CD4-positive, CD25-positive, alpha-beta regulatory T cell (primary cell): ENCODE measurements around the gene SLC1A2. TPM values are rescaled to one million over a fixed set of nuclear protein-coding genes. Genes with fewer than 3 reads are reported as not detected.

Source experiments
- ATAC-seq, 2 donors: fragments of 150-1000 bp; cut with Tn5 transposase; one replicate each; pipeline ENCODE4 v1.10.0; 2021; ENCODE audit warnings: low read depth in 2 of 2, moderate number of reproducible peaks in 2 of 2, moderate library complexity in 1 of 2
- DNase-seq, 3 donors: peaks; one replicate each; pipeline versions ENCODE4 v3.0.0 to v3.0.0-alpha.2; 2012 to 2022; ENCODE audit warnings: mixed read lengths in 1 of 3
- H3K27ac ChIP-seq: one replicate; pipeline ENCODE4 v1.7.0; 2013; ENCODE audit warnings: mild to moderate bottlenecking, low read length; ENCODE audit not compliant: insufficient read depth, poor library complexity, severe bottlenecking
- H3K27me3 ChIP-seq: one replicate; pipeline ENCODE4 v1.7.0; 2013; ENCODE audit warnings: low read length; ENCODE audit not compliant: control insufficient read depth, insufficient read depth
- H3K36me3 ChIP-seq: one replicate; pipeline ENCODE4 v1.7.0; 2013; ENCODE audit warnings: mild to moderate bottlenecking, low read length, moderate library complexity; ENCODE audit not compliant: control insufficient read depth, insufficient read depth
- H3K4me1 ChIP-seq: 2 replicates; pipeline ENCODE4 v1.7.0; 2013; ENCODE audit warnings: mild to moderate bottlenecking, low read length; ENCODE audit not compliant: insufficient read depth, control insufficient read depth, poor library complexity, severe bottlenecking
- H3K4me3 ChIP-seq: one replicate; pipeline ENCODE4 v1.7.0; 2013; ENCODE audit warnings: low read depth, mild to moderate bottlenecking, low read length, moderate library complexity
- H3K9me3 ChIP-seq, 2 experiments: 1 replicate in 1 of 2; 2 replicates in 1 of 2; pipeline ENCODE4 v1.7.0; 2013; ENCODE audit warnings: low read length in 2 of 2, mild to moderate bottlenecking in 1 of 2, moderate library complexity in 1 of 2; ENCODE audit not compliant: control insufficient read depth in 2 of 2
- H3K27ac Mint-ChIP-seq, 3 donors: one replicate each; pipeline ENCODE4 v1.8.0; 2020 to 2022; ENCODE audit warnings: mild to moderate bottlenecking in 3 of 3, mixed read lengths in 3 of 3, moderate library complexity in 2 of 3
- H3K27me3 Mint-ChIP-seq: one replicate; pipeline ENCODE4 v1.8.0; 2022; ENCODE audit warnings: mild to moderate bottlenecking, mixed read lengths
- H3K36me3 Mint-ChIP-seq: one replicate; pipeline ENCODE4 v1.8.0; 2020; ENCODE audit warnings: mixed read lengths
- H3K4me1 Mint-ChIP-seq, 4 donors: one replicate each; pipeline ENCODE4 v1.8.0; 2020 to 2022; ENCODE audit warnings: mixed read lengths in 4 of 4, mild to moderate bottlenecking in 1 of 4
- H3K4me3 Mint-ChIP-seq, 4 donors: one replicate each; pipeline ENCODE4 v1.8.0; 2020 to 2022; ENCODE audit warnings: mild to moderate bottlenecking in 4 of 4, mixed read lengths in 4 of 4, moderate library complexity in 3 of 4
- H3K9me3 Mint-ChIP-seq, 7 donors: one replicate each; pipeline ENCODE4 v1.8.0; 2020 to 2022; ENCODE audit warnings: mixed read lengths in 7 of 7, mild to moderate bottlenecking in 3 of 7, moderate library complexity in 2 of 7
- polyA plus RNA-seq, 4 donors: library from polyadenylated mRNA; unstranded; fragments of 300-500 nt; fragmentation: Illumina TruSeq; gene quantifications; one replicate each; pipeline ENCODE4 v1.2.3, GENCODE V29; 2021
- total RNA-seq: library from RNA; stranded (reverse); gene quantifications from one replicate; pipeline ENCODE4 v1.2.3, GENCODE V29; 2022

SLC1A2 gene
- total and polyA plus RNA-seq, 5 donors from 2014 or later, result 0.08 to 0.23 TPM; not detected in 3

DNA sequence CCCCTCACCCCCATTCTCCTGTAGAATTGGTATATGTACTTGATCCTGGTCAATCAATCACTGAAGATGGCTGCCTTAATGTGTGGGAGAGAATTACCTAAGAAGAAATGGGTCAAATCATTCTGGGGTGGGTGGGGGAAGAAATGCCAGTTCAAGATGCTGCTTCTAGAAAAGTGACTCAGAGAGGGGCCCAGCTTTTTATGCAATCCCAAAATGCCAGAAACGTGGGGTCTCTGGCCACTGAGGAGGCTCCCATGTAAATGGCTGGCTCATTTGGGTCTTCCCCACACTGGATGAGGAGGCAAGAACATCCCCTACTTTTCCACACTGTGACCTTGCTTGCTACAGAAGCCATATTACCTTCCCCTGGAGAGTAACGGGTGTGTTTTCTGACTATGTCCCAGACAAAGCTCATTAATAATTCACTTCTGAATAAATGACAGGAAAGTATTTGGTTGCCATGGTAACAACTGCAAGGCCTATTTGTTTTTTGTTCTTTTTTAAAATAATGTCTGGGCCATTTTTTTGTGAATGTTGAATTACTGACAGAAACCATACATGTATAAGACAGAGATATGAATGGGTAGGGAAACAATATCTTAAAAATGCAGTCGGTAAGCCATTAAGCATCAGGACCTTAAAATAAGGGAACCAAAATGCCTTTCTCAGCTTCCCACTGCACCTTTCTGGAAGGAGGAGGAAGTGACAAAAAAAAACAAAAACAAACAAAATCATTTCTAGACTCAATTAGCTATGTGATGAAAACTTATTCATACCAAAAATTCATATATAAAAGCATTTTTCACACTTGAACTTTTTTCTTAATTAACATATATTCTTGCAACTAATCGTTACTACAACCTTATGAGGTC, 32.0 kb downstream of the SLC1A2 start:
- peak overlapping the region in 2 of 3 donors; percentile 12 to 54 for H3K27ac Mint-ChIP-seq
- no peak for DNase-seq
- H3K4me1 Mint-ChIP-seq, result peaks cover 14 to 25% (median 23%) of the 10 kb centered on the region in 4 donors
- H3K27ac ChIP-seq, result no peak overlapping the region
- H3K4me3 Mint-ChIP-seq, result no peak overlapping the region
- peaks cover under 1% of the 10 kb centered on the region for H3K27me3 Mint-ChIP-seq
- H3K9me3 ChIP-seq, result no peaks in the 10 kb centered on the region
- no peak overlapping the region for H3K4me3 ChIP-seq
- no peaks in the 10 kb centered on the region for H3K36me3 Mint-ChIP-seq
- ATAC-seq, result no peak
- H3K9me3 Mint-ChIP-seq, result no peaks in the 10 kb centered on the region
- no peaks in the 10 kb centered on the region for H3K27me3 ChIP-seq
- H3K36me3 ChIP-seq, result no peaks in the 10 kb centered on the region
- H3K4me1 ChIP-seq, result peaks cover 11% of the 10 kb centered on the region

DNA sequence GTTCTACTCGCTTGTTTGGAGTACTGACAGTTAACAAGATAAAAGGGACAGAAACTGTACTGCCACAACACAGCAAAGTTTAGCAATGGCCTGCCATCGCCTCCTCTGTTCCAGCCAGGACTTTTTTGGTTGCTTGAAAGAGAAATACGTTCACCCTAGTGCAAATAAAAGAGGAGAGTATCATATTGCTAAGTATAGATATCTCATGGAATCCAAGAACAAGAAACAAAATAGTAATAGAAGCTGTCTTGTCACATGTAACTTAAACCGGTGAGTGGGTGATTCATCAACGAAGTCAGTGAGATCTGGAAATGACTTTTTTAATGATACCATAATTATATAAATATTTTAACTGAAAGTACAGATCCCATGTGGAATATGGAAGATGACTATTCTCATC, 35.4 kb downstream of the SLC1A2 start:
- no peaks in the 10 kb centered on the region for H3K9me3 ChIP-seq
- peaks cover 5% of the 10 kb centered on the region for H3K36me3 Mint-ChIP-seq
- H3K36me3 ChIP-seq, result no peaks in the 10 kb centered on the region
- H3K4me1 Mint-ChIP-seq, result peaks cover 0 to 8% (median 4%) of the 10 kb centered on the region in 4 donors
- H3K27me3 Mint-ChIP-seq, result peaks cover 7% of the 10 kb centered on the region
- no peak overlapping the region for H3K4me3 Mint-ChIP-seq
- no peaks in the 10 kb centered on the region for H3K4me1 ChIP-seq
- H3K27ac ChIP-seq, result no peak overlapping the region
- no peak overlapping the region for H3K4me3 ChIP-seq
- ATAC-seq, result no peak
- H3K27ac Mint-ChIP-seq, result peak overlapping the region in 1 of 3 donors; percentile 61
- DNase-seq, result no peak
- H3K9me3 Mint-ChIP-seq, result no peaks in the 10 kb centered on the region
- no peaks in the 10 kb centered on the region for H3K27me3 ChIP-seq

DNA sequence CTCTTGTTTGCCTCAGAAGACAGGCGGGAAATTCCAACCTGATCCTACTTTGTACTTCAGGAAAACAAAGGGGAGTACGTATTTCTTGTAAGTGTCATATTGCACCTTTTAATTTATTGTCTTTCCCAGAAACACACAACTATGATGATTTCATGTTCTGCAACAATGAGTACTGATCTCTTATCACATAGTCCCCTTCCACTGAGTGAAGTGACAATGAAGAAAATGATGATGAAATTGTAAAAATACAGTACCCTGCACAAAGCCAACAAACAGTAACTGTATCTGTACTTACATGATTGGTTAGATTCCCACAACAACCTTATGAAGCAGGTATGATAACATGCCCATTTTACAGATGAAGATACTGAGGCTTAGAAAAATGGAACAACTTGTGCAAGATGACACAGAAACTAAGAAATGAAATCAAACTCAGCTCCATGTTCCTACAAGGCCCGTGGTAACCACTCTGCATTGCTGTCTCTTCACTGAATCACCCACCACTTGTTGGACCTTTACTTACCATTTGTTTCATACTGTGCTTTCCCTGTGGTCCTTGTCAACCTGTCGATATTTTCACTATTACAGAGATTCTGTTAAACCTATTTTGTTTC, 37.5 kb downstream of the SLC1A2 start:
- no peaks in the 10 kb centered on the region for H3K9me3 Mint-ChIP-seq
- H3K27me3 Mint-ChIP-seq, result peaks cover 7% of the 10 kb centered on the region
- no peak overlapping the region for H3K4me3 Mint-ChIP-seq
- Histone ChIP-seq H3K27ac (no peak overlapping the region), H3K27me3 (peaks cover 2% of the 10 kb centered on the region), H3K36me3 (no peaks in the 10 kb centered on the region), H3K4me1 (no peaks in the 10 kb centered on the region), H3K4me3 (no peak overlapping the region), H3K9me3 (no peaks in the 10 kb centered on the region)
- DNase-seq, result no peak
- peaks cover 5% of the 10 kb centered on the region for H3K36me3 Mint-ChIP-seq
- peaks cover 0 to 5% (median under 1%) of the 10 kb centered on the region in 4 donors for H3K4me1 Mint-ChIP-seq
- ATAC-seq, result no peak
- peak overlapping the region in 1 of 3 donors; percentile 31 for H3K27ac Mint-ChIP-seq

DNA sequence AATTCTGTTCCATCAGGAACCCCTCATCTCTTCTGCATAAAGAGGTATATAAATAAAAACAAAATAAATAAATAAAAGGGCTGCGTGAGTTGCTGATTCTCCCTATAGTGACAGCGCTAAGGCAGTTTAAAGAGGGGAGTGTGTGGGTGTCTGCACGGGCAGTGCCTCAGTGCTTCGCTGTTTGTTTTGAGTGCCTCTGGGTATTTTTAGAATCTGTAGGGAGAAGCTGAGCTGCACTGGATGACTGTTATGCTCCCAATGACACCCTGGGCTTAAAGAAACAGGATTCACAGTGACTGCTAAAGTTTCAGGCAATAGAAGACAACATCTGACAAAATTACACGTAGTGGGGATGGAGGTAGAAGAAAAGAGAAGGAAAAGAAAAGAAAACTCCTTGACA, 38.8 kb downstream of the SLC1A2 start:
- Histone ChIP-seq H3K9me3 (no peaks in the 10 kb centered on the region), H3K4me1 (no peaks in the 10 kb centered on the region), H3K27ac (no peak overlapping the region), H3K27me3 (peaks cover 2% of the 10 kb centered on the region), H3K36me3 (no peaks in the 10 kb centered on the region), H3K4me3 (no peak overlapping the region)
- H3K4me3 Mint-ChIP-seq, result no peak overlapping the region
- H3K27ac Mint-ChIP-seq, result no peak overlapping the region
- DNase-seq (no peak), ATAC-seq (no peak)
- H3K36me3 Mint-ChIP-seq, result peaks cover 5% of the 10 kb centered on the region
- no peaks in the 10 kb centered on the region for H3K9me3 Mint-ChIP-seq
- peaks cover 7% of the 10 kb centered on the region for H3K27me3 Mint-ChIP-seq
- peaks cover 0 to 5% (median 0%) of the 10 kb centered on the region in 4 donors for H3K4me1 Mint-ChIP-seq

DNA sequence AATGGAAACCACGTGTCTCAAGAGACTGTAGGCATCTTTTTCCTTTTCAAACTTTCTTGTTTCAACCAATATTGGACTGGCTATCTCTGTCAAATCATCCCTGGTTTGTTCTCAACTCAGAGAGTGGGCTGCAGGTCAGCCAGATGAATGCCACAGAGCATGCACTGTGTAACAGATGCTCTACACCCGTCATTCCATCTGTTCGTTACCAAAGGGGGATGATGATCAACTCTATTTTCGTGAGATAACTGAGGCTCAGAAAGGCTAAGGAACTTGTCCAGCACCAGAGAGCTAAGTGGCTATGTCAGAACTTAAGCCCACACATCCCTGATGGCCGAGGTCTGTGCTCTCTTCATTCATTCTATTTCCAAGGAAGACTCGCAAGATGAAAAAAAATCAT, 42.1 kb downstream of the SLC1A2 start:
- peaks cover 10% of the 10 kb centered on the region for H3K27me3 Mint-ChIP-seq
- H3K4me1 ChIP-seq, result peaks cover 4% of the 10 kb centered on the region
- no peak overlapping the region for H3K4me3 ChIP-seq
- no peaks in the 10 kb centered on the region for H3K9me3 ChIP-seq
- DNase-seq, result no peak
- no peak for ATAC-seq
- H3K36me3 ChIP-seq, result no peaks in the 10 kb centered on the region
- no peaks in the 10 kb centered on the region for H3K9me3 Mint-ChIP-seq
- H3K36me3 Mint-ChIP-seq, result peaks cover 5% of the 10 kb centered on the region
- H3K27ac ChIP-seq, result no peak overlapping the region
- peaks cover 0 to 8% (median 2%) of the 10 kb centered on the region in 4 donors for H3K4me1 Mint-ChIP-seq
- peak overlapping the region in 1 of 3 donors; percentile 31 for H3K27ac Mint-ChIP-seq
- no peak overlapping the region for H3K4me3 Mint-ChIP-seq
- peaks cover 2% of the 10 kb centered on the region for H3K27me3 ChIP-seq

DNA sequence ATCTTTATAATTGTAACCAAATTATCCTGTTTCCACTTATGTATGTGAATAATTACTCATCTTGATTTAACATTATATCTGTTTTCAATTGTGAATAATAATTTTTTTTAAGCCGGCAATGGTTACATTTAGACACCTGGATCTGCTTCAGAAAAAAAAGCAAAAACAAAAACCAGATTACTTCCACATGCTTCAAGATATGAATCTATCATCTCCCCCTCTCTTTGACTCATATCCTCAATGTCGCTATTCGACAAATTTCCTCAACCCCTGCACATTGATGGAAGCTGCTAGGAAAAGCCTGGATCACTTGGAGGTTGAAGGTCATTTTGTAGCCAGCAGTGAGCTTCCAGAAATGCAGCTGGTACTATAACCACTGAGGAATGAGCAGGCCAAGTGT, 42.7 kb downstream of the SLC1A2 start:
- no peak overlapping the region for H3K4me3 Mint-ChIP-seq
- Histone ChIP-seq H3K9me3 (no peaks in the 10 kb centered on the region), H3K36me3 (no peaks in the 10 kb centered on the region), H3K4me3 (no peak overlapping the region), H3K4me1 (peaks cover 4% of the 10 kb centered on the region), H3K27me3 (peaks cover 2% of the 10 kb centered on the region), H3K27ac (no peak overlapping the region)
- H3K27ac Mint-ChIP-seq, result peak overlapping the region in 1 of 3 donors; percentile 31
- peaks cover 4% of the 10 kb centered on the region for H3K27me3 Mint-ChIP-seq
- peaks cover 5% of the 10 kb centered on the region for H3K36me3 Mint-ChIP-seq
- H3K4me1 Mint-ChIP-seq, result peaks cover 0 to 8% (median 0%) of the 10 kb centered on the region in 4 donors
- no peaks in the 10 kb centered on the region for H3K9me3 Mint-ChIP-seq
- DNase-seq (no peak), ATAC-seq (no peak)

DNA sequence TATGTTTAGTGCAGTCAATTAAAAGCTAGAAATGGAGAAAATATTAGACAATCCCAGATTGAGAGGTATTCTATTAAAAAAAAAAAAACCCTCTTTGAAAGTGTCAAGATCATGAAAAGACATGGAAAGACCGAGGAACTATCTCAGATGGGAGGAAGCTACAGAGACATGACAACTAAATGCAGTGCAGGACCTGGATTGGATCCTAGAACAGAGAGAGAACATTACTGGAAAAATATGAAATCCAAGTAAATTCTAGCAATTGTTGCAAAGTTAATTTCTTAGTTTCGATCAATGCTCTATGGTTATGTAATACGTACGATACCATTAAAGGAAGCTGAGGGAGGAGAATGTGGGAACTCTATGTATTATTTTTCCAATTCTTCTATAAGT, 43.2 kb downstream of the SLC1A2 start:
- no peaks in the 10 kb centered on the region for H3K9me3 ChIP-seq
- H3K4me1 ChIP-seq, result peaks cover 4% of the 10 kb centered on the region
- H3K27me3 Mint-ChIP-seq, result peaks cover 4% of the 10 kb centered on the region
- H3K4me3 Mint-ChIP-seq, result no peak overlapping the region
- H3K27ac Mint-ChIP-seq, result peak overlapping the region in 1 of 3 donors; percentile 31
- DNase-seq, result no peak
- no peak overlapping the region for H3K27ac ChIP-seq
- H3K9me3 Mint-ChIP-seq, result no peaks in the 10 kb centered on the region
- no peak overlapping the region for H3K4me3 ChIP-seq
- ATAC-seq, result no peak
- H3K36me3 ChIP-seq, result no peaks in the 10 kb centered on the region
- H3K36me3 Mint-ChIP-seq, result peaks cover 4% of the 10 kb centered on the region
- peaks cover 2% of the 10 kb centered on the region for H3K27me3 ChIP-seq
- H3K4me1 Mint-ChIP-seq, result peaks cover 0 to 8% (median 0%) of the 10 kb centered on the region in 4 donors
